NT2/D1 (cell line): ENCODE data around the gene IGFBP5.
A peak's percentile ranks its signal among the peaks of the same experiment; 100 is the strongest.

Experiments used
- DNase-seq: peaks from one replicate; pipeline ENCODE4 v3.0.0-alpha.2; 2011; ENCODE audit warnings: low read depth, low spot score
- H3K27me3 ChIP-seq: 2 replicates; pipeline ENCODE4 v1.6.0; 2011; ENCODE audit warnings: mild to moderate bottlenecking; ENCODE audit not compliant: insufficient read length, insufficient read depth
- H3K36me3 ChIP-seq: 2 replicates; pipeline ENCODE4 v1.6.1; 2011; ENCODE audit warnings: mild to moderate bottlenecking, low read length, mixed read lengths; ENCODE audit not compliant: insufficient read depth, insufficient read length
- H3K4me1 ChIP-seq: 2 replicates; pipeline ENCODE4 v1.5.1; 2011; ENCODE audit not compliant: insufficient read depth, insufficient read length
- H3K4me3 ChIP-seq: 2 replicates; pipeline ENCODE4 v1.5.1; 2011; ENCODE audit warnings: low read depth; ENCODE audit not compliant: insufficient read length
- H3K9ac ChIP-seq: 2 replicates; pipeline ENCODE4 v1.6.0; 2011; ENCODE audit warnings: low read depth; ENCODE audit not compliant: insufficient read length
- H3K9me3 ChIP-seq: 2 replicates; pipeline ENCODE4 v1.5.1; 2011; ENCODE audit warnings: mild to moderate bottlenecking, low read length; ENCODE audit not compliant: insufficient read depth
- SUZ12 ChIP-seq: IDR thresholded peaks from 2 replicates; pipeline ENCODE4 v1.6.1; 2011; ENCODE audit not compliant: insufficient read length, insufficient read depth; ENCODE audit errors: extremely low read depth
- YY1 ChIP-seq: IDR thresholded peaks from 2 replicates; pipeline ENCODE4 v1.6.1; 2011; ENCODE audit not compliant: insufficient read length, insufficient read depth
- ZNF274 ChIP-seq: IDR thresholded peaks from 2 replicates; pipeline ENCODE4 v1.6.1; 2011; ENCODE audit warnings: mild to moderate bottlenecking, low read depth, low read length

Gene IGFBP5

GRCh38 chr2:216700781-216701180 lies 5.4 kb upstream of the IGFBP5 start:
- no peak overlapping the region for H3K9ac ChIP-seq
- no peak overlapping the region for H3K4me3 ChIP-seq
- peaks cover 8% of the 10 kb centered on the region for H3K27me3 ChIP-seq
- no peaks in the 10 kb centered on the region for H3K36me3 ChIP-seq
- TF ChIP-seq ZNF274 = no peak
- no peak for TF ChIP-seq YY1
- TF ChIP-seq SUZ12 = no peak
- H3K4me1 ChIP-seq = peaks cover 2% of the 10 kb centered on the region
- no peak for DNase-seq
- no peaks in the 10 kb centered on the region for H3K9me3 ChIP-seq

- Histone ChIP-seq H3K36me3 (no peaks in the 10 kb centered on the region), H3K27me3 (peaks cover 8% of the 10 kb centered on the region), H3K4me3 (no peak overlapping the region), H3K4me1 (peaks cover 2% of the 10 kb centered on the region), H3K9me3 (no peaks in the 10 kb centered on the region), H3K9ac (no peak overlapping the region)
- DNase-seq = no peak
- no peak for TF ChIP-seq YY1
- TF ChIP-seq SUZ12 = no peak
- no peak for TF ChIP-seq ZNF274
Measured at GRCh38 chr2:216700088-216700567, 4.8 kb upstream of the IGFBP5 start.

DNA sequence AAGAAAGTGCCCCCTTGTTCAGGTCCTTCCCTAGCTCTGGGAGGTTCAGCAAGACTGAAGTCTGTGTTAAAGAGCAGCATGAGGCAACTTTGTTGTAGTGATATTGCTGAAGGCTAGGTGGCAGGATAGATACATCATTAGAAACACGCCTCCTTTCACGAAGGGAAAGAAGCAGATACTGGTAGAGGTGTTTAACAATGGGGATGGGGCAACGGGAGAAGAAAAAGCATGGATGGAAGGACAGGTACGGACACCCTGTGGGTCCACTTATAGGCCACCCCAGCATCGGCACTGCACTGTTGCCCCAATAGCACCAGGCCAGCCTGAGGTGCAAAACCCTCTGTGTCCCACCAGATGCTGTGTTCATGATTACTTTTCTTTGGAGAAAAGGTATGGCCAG lies 3.5 kb upstream of the IGFBP5 start:
- Histone ChIP-seq H3K27me3 (peaks cover 19% of the 10 kb centered on the region), H3K9ac (no peak overlapping the region), H3K9me3 (no peaks in the 10 kb centered on the region), H3K4me1 (peaks cover 5% of the 10 kb centered on the region), H3K36me3 (no peaks in the 10 kb centered on the region), H3K4me3 (no peak overlapping the region)
- DNase-seq = no peak
- TF ChIP-seq ZNF274 (no peak), YY1 (no peak), SUZ12 (no peak)

DNA sequence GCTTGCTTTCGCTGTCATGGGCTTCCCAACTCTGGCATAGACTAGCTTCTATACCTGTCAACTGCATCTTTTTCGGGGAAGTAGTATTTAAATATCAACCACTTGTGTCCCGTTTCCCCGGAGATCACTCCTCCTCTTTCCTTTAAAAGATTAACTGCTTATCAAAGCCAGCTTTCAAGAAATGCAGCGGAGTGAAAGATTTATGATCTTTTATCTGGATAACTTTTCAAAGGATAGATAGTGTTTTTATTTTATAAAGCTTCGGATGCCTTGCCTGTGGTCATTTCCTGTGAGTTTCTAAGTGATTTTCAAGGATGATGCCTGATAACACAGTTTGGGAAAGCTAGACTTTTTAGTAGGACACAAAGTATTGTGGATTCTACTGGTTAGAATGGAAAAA lies 2.9 kb upstream of the IGFBP5 start:
- no peaks in the 10 kb centered on the region for H3K36me3 ChIP-seq
- no peak overlapping the region for H3K9ac ChIP-seq
- peaks cover 7% of the 10 kb centered on the region for H3K4me1 ChIP-seq
- no peaks in the 10 kb centered on the region for H3K9me3 ChIP-seq
- no peak for DNase-seq
- H3K27me3 ChIP-seq = peaks cover 23% of the 10 kb centered on the region
- TF ChIP-seq YY1 (no peak), SUZ12 (no peak), ZNF274 (no peak)
- no peak overlapping the region for H3K4me3 ChIP-seq

GRCh38 chr2:216696751-216697560 lies 1.6 kb upstream of the IGFBP5 start:
- peaks cover 23% of the 10 kb centered on the region for H3K27me3 ChIP-seq
- peaks cover 7% of the 10 kb centered on the region for H3K4me1 ChIP-seq
- H3K9me3 ChIP-seq = no peaks in the 10 kb centered on the region
- H3K36me3 ChIP-seq = no peaks in the 10 kb centered on the region
- no peak overlapping the region for H3K4me3 ChIP-seq
- TF ChIP-seq ZNF274 (no peak), YY1 (no peak), SUZ12 (no peak)
- DNase-seq = no peak
- H3K9ac ChIP-seq = no peak overlapping the region

DNA sequence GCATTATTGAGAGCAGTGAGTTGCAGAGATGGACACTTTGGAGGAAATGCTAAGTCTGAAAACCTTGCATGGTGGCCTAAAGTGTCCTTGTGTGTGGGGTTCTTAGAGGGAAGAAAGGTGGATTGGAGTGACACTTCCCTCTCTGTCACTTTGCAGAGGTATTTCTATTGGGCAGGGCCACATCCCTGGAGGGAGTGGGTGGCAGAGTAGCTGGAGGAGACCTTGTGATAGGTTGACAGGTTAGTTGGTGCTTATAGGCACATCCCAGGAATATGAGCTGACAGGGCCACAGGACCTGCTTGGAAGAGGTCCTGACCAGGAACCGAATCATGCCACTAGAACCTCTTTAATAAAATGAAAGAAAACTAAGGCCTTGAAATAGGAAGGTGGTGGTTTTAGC lies 972 bp upstream of the IGFBP5 start:
- Histone ChIP-seq H3K9me3 (no peaks in the 10 kb centered on the region), H3K9ac (no peak overlapping the region), H3K36me3 (no peaks in the 10 kb centered on the region), H3K4me1 (peaks cover 7% of the 10 kb centered on the region), H3K4me3 (no peak overlapping the region), H3K27me3 (peaks cover 23% of the 10 kb centered on the region)
- no peak for DNase-seq
- TF ChIP-seq YY1 (no peak), SUZ12 (no peak), ZNF274 (no peak)

DNA sequence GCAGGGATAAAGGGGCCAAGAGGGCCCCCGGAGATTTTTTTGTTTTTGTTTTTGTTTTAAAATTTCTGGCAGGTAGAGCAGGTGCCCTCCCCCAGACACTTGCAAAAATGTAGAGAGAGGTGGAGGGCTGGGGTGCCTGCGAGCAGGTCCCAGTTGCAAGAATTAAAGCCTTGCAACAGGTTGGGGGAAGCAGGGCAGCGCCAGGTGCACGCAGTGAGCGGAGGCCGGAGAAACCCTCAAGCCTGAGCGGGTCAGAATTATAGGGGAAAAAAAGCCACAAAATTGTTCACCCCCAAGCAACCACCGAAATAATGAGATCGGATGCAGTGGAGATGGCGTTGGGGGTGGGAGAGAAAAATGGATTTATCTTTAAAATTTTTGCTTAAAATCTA lies 527 bp downstream of the IGFBP5 start:
- Histone ChIP-seq H3K4me3 (peak overlapping the region; percentile 68), H3K9me3 (no peaks in the 10 kb centered on the region), H3K4me1 (peaks cover 12% of the 10 kb centered on the region), H3K9ac (peak overlapping the region; percentile 87), H3K27me3 (peaks cover 18% of the 10 kb centered on the region), H3K36me3 (no peaks in the 10 kb centered on the region)
- DNase-seq = no peak
- no peak for TF ChIP-seq YY1
- no peak for TF ChIP-seq ZNF274
- no peak for TF ChIP-seq SUZ12
